A549 treated with Mapracorat at 1 μM for 4 hours (cell line): ENCODE results near the gene PTCD1. TPM values are rescaled to one million over a fixed set of nuclear protein-coding genes. Genes with fewer than 3 reads are reported as not detected.

Source experiments
- total RNA-seq: library from RNA; stranded (reverse); fragments of 200-300 nt; extraction: Qiagen RNA extraction; gene quantifications from 5 replicates; pipeline ENCODE4 v1.2.3, GENCODE V29; 2022

PTCD1 gene, protein sequence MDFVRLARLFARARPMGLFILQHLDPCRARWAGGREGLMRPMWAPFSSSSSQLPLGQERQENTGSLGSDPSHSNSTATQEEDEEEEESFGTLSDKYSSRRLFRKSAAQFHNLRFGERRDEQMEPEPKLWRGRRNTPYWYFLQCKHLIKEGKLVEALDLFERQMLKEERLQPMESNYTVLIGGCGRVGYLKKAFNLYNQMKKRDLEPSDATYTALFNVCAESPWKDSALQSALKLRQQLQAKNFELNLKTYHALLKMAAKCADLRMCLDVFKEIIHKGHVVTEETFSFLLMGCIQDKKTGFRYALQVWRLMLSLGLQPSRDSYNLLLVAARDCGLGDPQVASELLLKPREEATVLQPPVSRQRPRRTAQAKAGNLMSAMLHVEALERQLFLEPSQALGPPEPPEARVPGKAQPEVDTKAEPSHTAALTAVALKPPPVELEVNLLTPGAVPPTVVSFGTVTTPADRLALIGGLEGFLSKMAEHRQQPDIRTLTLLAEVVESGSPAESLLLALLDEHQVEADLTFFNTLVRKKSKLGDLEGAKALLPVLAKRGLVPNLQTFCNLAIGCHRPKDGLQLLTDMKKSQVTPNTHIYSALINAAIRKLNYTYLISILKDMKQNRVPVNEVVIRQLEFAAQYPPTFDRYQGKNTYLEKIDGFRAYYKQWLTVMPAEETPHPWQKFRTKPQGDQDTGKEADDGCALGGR
- total RNA-seq: 5.4 to 9.1 TPM (median 6.6 TPM) in 5 replicates

DNA sequence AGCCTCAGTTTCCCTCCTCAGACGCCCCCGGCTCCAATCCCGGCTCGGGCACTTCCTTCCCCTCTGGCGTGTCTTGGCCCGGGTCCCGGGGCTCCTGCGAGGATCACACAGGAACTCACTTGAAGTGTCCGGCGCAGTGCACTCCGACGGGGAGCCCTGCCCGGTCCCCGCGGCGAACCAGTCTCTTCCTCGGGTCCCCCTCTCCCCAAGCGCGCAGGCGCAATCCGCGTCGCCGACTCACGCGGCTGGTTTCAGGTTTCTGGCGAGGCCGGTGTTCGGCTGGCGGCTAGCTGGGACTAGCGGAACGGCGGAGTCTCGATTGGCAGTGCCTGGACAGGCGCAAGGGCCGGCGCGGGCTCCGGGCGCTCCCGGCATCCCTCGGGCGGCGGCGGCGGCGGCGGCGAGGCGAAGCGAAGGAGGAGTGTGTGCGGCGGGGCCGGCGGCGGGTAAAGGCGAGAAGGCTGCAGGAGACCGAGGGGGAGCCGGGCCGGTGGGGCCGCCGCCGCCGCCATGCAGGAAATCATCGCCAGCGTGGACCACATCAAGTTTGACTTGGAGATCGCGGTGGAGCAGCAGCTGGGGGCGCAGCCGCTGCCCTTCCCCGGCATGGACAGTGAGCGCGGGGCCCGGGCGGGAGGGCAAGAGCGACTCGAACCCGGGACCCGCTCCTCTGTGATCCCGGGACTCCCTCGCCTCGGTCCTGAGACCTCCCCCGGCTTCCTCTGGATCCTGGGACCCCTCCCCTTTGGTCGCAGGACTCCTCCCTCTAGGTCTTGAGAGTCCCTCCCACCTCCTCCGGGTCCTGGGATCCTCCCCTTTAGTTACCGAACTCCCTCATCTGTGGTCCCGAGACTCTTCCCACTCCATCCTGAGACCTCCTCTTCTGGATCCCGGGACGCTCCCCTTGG lies at the start of gene PTCD1, which contains the start of gene CPSF4:
Gene PTCD1 (minus strand): TSS at position 226 of the 908 bp plus-strand sequence. CDS start 3,556 bp downstream, outside the sequence.
Gene CPSF4 (plus strand): TSS at position 371 of the 908 bp plus-strand sequence. CDS start 140 bp downstream, at position 511.

DNA sequence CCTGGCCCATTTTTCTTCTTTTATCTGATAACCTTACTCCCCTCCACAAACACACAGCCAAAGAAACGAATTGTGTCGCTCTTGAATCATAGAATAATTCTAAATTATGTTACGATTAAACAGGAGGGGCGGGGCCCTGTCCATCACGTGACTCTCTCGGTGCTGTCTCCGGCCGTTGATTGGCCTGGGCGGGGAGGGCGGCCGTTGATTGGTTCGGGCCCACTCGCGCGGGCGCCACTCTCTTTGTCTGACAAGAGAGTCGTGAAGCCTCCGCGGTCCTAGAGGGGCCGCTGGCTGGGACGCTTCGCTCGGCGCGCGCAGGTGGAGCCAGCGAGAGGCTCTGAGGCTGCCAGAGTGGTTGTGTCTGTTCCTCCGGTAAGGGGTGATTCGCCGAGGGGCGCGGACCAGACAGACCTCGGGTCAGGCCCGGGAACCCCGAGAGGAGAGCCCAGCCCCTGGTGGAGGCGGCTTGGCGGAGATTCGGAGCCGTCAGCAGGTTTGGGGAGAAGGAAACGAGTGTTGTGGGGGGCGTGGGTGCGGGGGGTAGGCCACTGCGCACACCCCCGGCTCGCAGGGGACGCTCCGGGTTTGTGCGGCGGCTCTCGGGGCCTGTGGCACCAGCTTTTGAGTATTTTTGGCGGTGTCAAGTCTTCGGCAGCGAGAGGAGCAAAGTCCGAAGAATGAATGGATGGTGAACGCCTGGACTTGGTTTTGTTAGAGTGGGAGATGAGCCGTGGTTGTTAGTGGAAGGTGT lies 34.1 kb upstream of the PTCD1 start, which contains the start of gene ZNF789:
Gene ZNF789 (plus strand): TSS at position 330 of the 754 bp plus-strand sequence. CDS start 3,567 bp downstream, outside the sequence.

DNA sequence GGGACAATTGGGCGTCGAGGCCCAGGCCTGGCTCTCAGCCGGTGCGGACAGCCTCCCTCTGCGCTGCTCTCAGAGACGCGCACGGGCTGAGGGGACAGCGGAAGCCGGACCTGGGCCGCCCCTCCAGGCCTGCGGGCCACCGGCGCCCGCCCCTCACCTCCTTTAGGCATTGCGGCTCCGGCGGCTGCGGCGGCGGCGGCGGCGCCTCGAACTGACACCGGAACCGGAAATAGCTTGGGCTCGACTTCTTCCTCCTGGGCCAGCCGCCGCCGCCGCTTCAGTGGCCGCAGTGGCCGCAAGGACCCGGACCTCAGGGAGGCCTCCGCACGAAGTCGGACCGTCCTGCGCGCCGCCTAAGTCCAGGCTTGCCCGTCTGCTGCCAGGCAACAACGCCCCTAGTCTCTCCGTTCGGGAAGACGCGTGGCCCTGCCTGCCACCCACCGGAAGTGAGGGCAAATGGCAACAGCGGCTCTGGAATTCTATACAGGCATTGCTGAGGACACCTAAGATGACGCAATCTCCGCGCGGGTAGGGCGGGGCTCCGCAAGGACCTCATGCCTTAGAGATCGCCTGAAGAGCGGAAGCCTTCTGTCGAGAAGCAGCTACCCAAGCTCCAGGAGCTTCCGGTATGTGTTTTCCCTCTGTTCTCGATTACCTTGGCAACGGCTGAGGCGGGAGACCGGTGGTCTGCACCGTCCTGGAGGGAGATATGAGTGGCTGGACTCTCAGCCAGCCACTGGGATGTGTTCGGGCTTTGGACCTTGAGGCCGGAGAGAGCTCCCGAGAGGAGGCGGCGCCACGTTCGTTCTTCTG lies 30.0 kb downstream of the PTCD1 start, which contains the start of the genes BUD31 and PDAP1:
Gene BUD31 (plus strand): TSS at position 591 of the 813 bp plus-strand sequence. CDS start 2,124 bp downstream, outside the sequence.
Gene PDAP1 (minus strand): TSS at position 219 of the 813 bp plus-strand sequence. CDS start 49 bp downstream, at position 170.

DNA sequence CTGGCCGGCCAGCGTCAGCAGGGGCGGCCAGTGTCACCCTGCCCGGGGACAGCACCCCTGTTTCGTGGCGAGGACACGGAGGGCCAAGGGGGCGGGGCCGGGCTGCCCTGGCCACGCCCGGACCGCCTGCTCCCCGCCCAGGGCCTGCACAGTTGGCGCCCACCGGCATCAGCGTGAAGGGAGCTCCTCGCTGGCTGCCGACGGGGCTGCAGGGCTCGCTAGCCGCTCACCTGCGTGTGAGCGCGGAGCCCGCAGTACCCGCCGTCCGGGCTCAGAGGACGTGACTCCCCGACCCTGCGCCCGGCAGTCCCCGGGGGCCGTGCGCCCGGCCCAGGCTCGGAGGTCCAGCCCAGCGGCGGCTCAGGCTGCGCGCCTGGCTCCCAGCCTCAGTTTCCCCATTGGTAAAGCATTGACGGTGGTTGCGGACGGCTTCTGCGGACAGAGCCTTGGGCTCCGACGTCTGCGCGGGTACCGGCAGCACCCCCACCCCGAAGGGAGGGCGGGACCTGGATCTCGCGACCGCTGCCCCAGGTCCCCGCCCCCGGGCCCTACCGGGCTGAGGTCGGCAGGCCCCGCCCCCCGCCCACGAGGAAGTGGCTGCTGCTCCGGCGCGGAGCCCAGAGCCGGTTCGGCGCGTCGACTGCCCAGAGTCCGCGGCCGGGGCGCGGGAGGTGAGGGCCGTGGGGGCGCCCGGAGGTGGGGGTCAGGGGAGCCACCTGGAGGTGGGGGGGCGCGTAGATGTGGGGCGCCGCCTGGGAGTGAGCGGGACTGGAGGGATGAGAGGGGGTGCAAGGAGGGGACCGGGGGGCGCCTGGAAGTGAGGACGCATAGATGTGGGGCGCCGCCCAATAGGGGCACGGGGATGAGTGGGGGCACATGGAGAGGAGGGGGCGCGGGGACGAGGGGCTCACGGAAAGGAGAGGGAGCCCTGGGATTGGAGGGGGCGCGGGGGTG lies 64.2 kb downstream of the PTCD1 start, which contains the start of gene ARPC1B:
Gene ARPC1B (plus strand): TSS at position 620 of the 954 bp plus-strand sequence. CDS start 10,985 bp downstream, outside the sequence.

Other genes starting within 250 kb of the PTCD1 start
- gene KPNA7, start 230.7 kb downstream of the PTCD1 start, total RNA-seq: 0.97 to 1.5 TPM (median 1.2 TPM) in 5 replicates
- 0.23 to 0.57 TPM (median 0.36 TPM) in 5 replicates for gene MYH16, start 166.0 kb downstream of the PTCD1 start, total RNA-seq
- 118 to 141 TPM (median 124 TPM) in 5 replicates for gene ARPC1A, start 112.9 kb downstream of the PTCD1 start, total RNA-seq
- gene ARPC1B, start 64.1 kb downstream of the PTCD1 start, total RNA-seq: 276 to 303 TPM (median 289 TPM) in 5 replicates
- 170 to 212 TPM (median 175 TPM) in 5 replicates for gene PDAP1, start 30.2 kb downstream of the PTCD1 start, total RNA-seq
- 136 to 147 TPM (median 142 TPM) in 5 replicates for gene BUD31, start 29.8 kb downstream of the PTCD1 start, total RNA-seq
- 33.6 to 45.5 TPM (median 41.0 TPM) in 5 replicates for gene CPSF4, start 145 bp upstream of the PTCD1 start, total RNA-seq
- gene ATP5MF, start 27.4 kb upstream of the PTCD1 start, total RNA-seq: 891 to 1,436 TPM (median 906 TPM) in 5 replicates
- 7.1 to 9.6 TPM (median 9.5 TPM) in 5 replicates for gene ZNF789, start 34.1 kb upstream of the PTCD1 start, total RNA-seq
- 15.9 to 18.8 TPM (median 17.9 TPM) in 5 replicates for gene ZNF394, start 61.5 kb upstream of the PTCD1 start, total RNA-seq
- 8.9 to 10.1 TPM (median 9.2 TPM) in 5 replicates for gene ZKSCAN5, start 65.9 kb upstream of the PTCD1 start, total RNA-seq
- 4.2 to 6.7 TPM (median 6.2 TPM) in 5 replicates for gene FAM200A, start 113.3 kb upstream of the PTCD1 start, total RNA-seq
- 52.5 to 59.0 TPM (median 54.6 TPM) in 5 replicates for gene ZNF655, start 119.8 kb upstream of the PTCD1 start, total RNA-seq
- 0.38 to 1.2 TPM (median 0.84 TPM) in 5 replicates for gene TMEM225B, start 159.5 kb upstream of the PTCD1 start, total RNA-seq
- gene ZSCAN25, start 178.1 kb upstream of the PTCD1 start, total RNA-seq: 7.3 to 10.2 TPM (median 8.9 TPM) in 5 replicates
- gene CYP3A5, start 241.2 kb upstream of the PTCD1 start, total RNA-seq: 0.99 to 1.9 TPM (median 1.2 TPM) in 5 replicates